Stimulated activated naive CD8-positive, alpha-beta T cell treated with anti-CD3 and anti-CD28 coated beads, Interleukin-15, Interleukin-2, amounts not matched to agents 100 U/mL and 50 U/mL, for 24 hours (primary cell): ENCODE data around the gene DNALI1.
"Not testable (repeated sequence)": the region's sequence is repeated elsewhere in the genome, so short reads cannot be mapped to it uniquely, and the experiment has no call there.

ENCODE experiments used
- ATAC-seq: fragments of 150-1000 bp; cut with Tn5 transposase; one replicate; pipeline ENCODE4 v1.10.0; 2021
- DNase-seq: peaks from one replicate; pipeline ENCODE4 v3.0.0; 2021

The DNALI1 gene

GRCh38 chr1:37553927-37554808, 2.6 kb upstream of the DNALI1 start, which contains the start of gene SNIP1:
SNIP1 (minus strand) TSS chr1:37554293; CDS start chr1:37554229, 64 bp downstream.
- ATAC-seq (peak; percentile 98), DNase-seq (peak; percentile 88)

GRCh38 chr1:37557402-37557801, 662 bp downstream of the DNALI1 start:
- DNase-seq (no peak), ATAC-seq (no peak)

GRCh38 chr1:37558411-37558810, 1.7 kb downstream of the DNALI1 start:
- ATAC-seq (no peak), DNase-seq (no peak)

- no peak for ATAC-seq
These were observed 2.3 kb downstream of the DNALI1 start for GRCh38 chr1:37559080-37559479.

GRCh38 chr1:37559957-37560379, 3.2 kb downstream of the DNALI1 start:
- DNase-seq, ATAC-seq: not testable (repeated sequence)

More at GRCh38 chr1:37559080-37559479, 2.3 kb downstream of the DNALI1 start:
- DNase-seq, result no peak

- DNase-seq (no peak), ATAC-seq (no peak)
These were observed 3.8 kb downstream of the DNALI1 start for GRCh38 chr1:37560401-37561132.

GRCh38 chr1:37561133-37562132, 4.7 kb downstream of the DNALI1 start:
- peak; percentile 45 for DNase-seq
- peak; percentile 53 for ATAC-seq

GRCh38 chr1:37562984-37563383, 6.2 kb downstream of the DNALI1 start:
- ATAC-seq, result no peak

GRCh38 chr1:37564892-37565291, 8.2 kb downstream of the DNALI1 start:
- ATAC-seq (no peak), DNase-seq (no peak)

More at GRCh38 chr1:37562984-37563383, 6.2 kb downstream of the DNALI1 start:
- DNase-seq, result no peak

- DNase-seq, result no peak
- ATAC-seq, result no peak
These were observed 10.3 kb downstream of the DNALI1 start for GRCh38 chr1:37567023-37567422.

GRCh38 chr1:37570528-37571334, 14.0 kb downstream of the DNALI1 start:
- ATAC-seq (no peak), DNase-seq (no peak)

GRCh38 chr1:37574834-37575480, 18.2 kb downstream of the DNALI1 start:
- DNase-seq (no peak), ATAC-seq (peak; percentile 46)

- ATAC-seq (no peak), DNase-seq (no peak)
These were observed 19.0 kb downstream of the DNALI1 start for GRCh38 chr1:37575692-37576091.

GRCh38 chr1:37584544-37584943, 27.8 kb downstream of the DNALI1 start:
- DNase-seq, ATAC-seq: not testable (repeated sequence)

GRCh38 chr1:37588939-37589338, 32.2 kb downstream of the DNALI1 start:
- DNase-seq, result no peak
- no peak for ATAC-seq

GRCh38 chr1:37593726-37594125, 37.0 kb downstream of the DNALI1 start:
- DNase-seq, result no peak
- ATAC-seq, result no peak

- DNase-seq (peak; percentile 97), ATAC-seq (peak; percentile 100)
These were observed 38.9 kb downstream of the DNALI1 start, which contains the start of gene GNL2 for GRCh38 chr1:37595440-37596181. GNL2 (minus strand) TSS chr1:37595937; CDS start chr1:37595822, 115 bp downstream.

- peak; percentile 5 for ATAC-seq
- no peak for DNase-seq
These were observed 39.5 kb downstream of the DNALI1 start for GRCh38 chr1:37596182-37596667.

GRCh38 chr1:37599940-37600339, 43.2 kb downstream of the DNALI1 start:
- DNase-seq, result no peak
- ATAC-seq, result no peak
